Measurements from ENCODE around the gene SHE. TPM values are rescaled to one million over a fixed set of nuclear protein-coding genes. Genes with fewer than 3 reads are reported as not detected.

SHE gene
- total and polyA plus RNA-seq, 2 donors (not counting 1 experiment from before 2014, with no cell fraction given) = not detected

DNA sequence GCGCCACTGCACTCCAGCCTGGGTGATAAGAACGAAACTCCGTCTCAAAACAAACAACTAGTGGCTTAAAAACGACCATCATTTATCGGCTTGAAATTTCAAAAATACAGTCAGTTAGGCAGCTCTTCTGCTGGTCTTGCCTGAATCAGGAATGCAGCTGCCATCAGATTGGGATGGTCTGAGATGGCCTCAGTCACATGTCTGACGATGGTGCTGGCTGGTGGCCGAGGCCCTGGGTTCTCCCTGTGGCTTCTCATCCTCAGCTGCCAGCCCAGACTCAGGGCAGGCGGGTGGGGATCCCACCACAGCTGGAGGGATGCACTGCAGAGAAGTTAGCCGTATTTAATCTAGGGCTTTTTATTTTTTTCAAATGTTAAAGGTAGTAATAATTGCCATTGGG, 65.8 kb downstream of the SHE start:
- H3K79me2 ChIP-seq (ENCODE audit: control insufficient read depth, insufficient read depth, low read length) = no peaks in the 10 kb centered on the region
- no peak overlapping the region for H2AFZ ChIP-seq (ENCODE audit: low read length)
- TF ChIP-seq, protein P1, sequence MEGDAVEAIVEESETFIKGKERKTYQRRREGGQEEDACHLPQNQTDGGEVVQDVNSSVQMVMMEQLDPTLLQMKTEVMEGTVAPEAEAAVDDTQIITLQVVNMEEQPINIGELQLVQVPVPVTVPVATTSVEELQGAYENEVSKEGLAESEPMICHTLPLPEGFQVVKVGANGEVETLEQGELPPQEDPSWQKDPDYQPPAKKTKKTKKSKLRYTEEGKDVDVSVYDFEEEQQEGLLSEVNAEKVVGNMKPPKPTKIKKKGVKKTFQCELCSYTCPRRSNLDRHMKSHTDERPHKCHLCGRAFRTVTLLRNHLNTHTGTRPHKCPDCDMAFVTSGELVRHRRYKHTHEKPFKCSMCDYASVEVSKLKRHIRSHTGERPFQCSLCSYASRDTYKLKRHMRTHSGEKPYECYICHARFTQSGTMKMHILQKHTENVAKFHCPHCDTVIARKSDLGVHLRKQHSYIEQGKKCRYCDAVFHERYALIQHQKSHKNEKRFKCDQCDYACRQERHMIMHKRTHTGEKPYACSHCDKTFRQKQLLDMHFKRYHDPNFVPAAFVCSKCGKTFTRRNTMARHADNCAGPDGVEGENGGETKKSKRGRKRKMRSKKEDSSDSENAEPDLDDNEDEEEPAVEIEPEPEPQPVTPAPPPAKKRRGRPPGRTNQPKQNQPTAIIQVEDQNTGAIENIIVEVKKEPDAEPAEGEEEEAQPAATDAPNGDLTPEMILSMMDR (conservative IDR thresholded peaks at IDR 0.05 in 1 of 2, IDR thresholded peaks at IDR 0.05 in 1 of 2; ENCODE audit: low read depth in 1 of 2, low read length in 2 of 2) = no peak
- no peak for TF ChIP-seq EZH2 (IDR thresholded peaks at IDR 0.05; ENCODE audit: low read length, missing control alignments)
- no peak overlapping the region for H3K4me2 ChIP-seq (ENCODE audit: extremely low read depth, insufficient read depth, low read length)
- no peak overlapping the region for H3K27ac ChIP-seq (ENCODE audit: insufficient read depth, low read length)
- no peaks in the 10 kb centered on the region for H3K9me3 ChIP-seq (ENCODE audit: control insufficient read depth, insufficient read depth, low read depth, low read length)
- no peak for DNase-seq (ENCODE audit: low read depth in 2 of 2)
- no peaks in the 10 kb centered on the region for H4K20me1 ChIP-seq (ENCODE audit: control insufficient read depth, extremely low read depth, insufficient read depth, low read length)
- H3K4me3 ChIP-seq (replicated peaks in 1 of 4; ENCODE audit: control extremely low read depth in 1 of 4, insufficient read depth in 1 of 4, low read depth in 3 of 4, low read length in 4 of 4) = no peak overlapping the region
- H3K9ac ChIP-seq (ENCODE audit: insufficient read depth, low read length) = no peak overlapping the region
- H3K4me1 ChIP-seq (ENCODE audit: control insufficient read depth, extremely low read depth, insufficient read depth, low read length) = peaks cover 6% of the 10 kb centered on the region
- H3K27me3 ChIP-seq (ENCODE audit: control insufficient read depth, insufficient read depth, low read length) = no peaks in the 10 kb centered on the region
- H3K36me3 ChIP-seq (ENCODE audit: control insufficient read depth, insufficient read depth, low read length) = peaks cover 9% of the 10 kb centered on the region

DNA sequence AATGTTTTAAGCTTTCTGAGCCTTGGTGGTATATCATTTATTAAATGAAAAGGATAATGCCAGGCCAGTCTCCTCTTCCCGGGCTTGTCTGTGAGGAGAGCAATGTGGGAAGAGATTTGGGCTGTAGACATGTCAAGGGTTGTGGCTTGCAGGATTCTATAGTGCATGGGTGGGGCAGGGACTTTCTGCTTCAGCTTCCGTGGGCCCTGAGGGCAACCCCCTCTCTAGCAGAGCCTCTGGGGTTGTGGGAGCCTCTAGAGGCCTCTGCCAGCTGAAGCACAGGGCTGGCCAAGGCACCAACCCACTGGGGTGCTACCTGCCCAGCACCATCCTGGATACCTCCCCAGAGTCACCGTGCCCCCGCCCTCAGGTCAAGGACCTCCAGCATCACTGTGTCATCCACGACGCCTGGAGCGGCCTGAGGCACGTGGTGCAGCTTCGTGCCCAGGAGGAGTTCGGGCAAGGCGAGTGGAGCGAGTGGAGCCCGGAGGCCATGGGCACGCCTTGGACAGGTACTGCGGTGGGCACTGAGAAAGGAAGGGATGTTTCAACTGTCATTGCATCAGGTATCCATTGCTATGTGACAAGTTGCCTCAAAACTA, 66.5 kb downstream of the SHE start:
- Histone ChIP-seq H2AFZ (ENCODE audit: low read length) (no peak overlapping the region), H3K27me3 (ENCODE audit: control insufficient read depth, insufficient read depth, low read length) (no peaks in the 10 kb centered on the region)
- TF ChIP-seq, protein P1 (conservative IDR thresholded peaks at IDR 0.05 in 1 of 2, IDR thresholded peaks at IDR 0.05 in 1 of 2; ENCODE audit: low read depth in 1 of 2, low read length in 2 of 2) = no peak
- no peak for TF ChIP-seq EZH2 (IDR thresholded peaks at IDR 0.05; ENCODE audit: low read length, missing control alignments)

DNA sequence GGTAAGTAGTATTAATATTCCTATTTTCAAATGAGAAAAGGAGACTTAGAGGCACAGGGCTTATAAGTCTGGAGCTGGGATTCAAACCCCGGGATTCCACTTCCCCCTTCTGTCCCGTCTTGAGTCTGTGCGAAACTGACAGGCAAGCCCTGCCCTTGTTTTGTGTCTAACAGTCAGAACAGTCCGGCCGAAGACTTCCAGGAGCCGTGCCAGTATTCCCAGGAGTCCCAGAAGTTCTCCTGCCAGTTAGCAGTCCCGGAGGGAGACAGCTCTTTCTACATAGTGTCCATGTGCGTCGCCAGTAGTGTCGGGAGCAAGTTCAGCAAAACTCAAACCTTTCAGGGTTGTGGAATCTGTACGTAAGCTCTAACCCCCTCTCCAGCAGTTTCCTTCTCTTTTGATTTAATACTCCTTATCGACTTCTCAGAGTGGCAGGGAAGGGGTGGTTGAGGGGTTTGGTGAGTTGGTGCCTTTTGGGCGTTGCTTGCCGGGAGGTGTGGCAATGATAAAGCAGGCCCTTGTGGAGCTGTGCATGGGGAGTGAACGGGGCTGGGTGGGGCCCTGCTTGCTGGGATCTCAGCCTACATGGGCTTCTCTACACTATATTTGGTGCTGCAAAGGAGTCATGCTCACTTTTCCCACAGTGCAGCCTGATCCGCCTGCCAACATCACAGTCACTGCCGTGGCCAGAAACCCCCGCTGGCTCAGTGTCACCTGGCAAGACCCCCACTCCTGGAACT, 67.7 kb downstream of the SHE start:
- Histone ChIP-seq H3K27me3 (ENCODE audit: control insufficient read depth, insufficient read depth, low read length) (no peaks in the 10 kb centered on the region), H3K9me3 (ENCODE audit: control insufficient read depth, insufficient read depth, low read depth, low read length) (no peaks in the 10 kb centered on the region), H3K9ac (ENCODE audit: insufficient read depth, low read length) (peak overlapping the region; percentile 13), H3K4me2 (ENCODE audit: extremely low read depth, insufficient read depth, low read length) (peak overlapping the region; percentile 0), H3K4me1 (ENCODE audit: control insufficient read depth, extremely low read depth, insufficient read depth, low read length) (peaks cover 17% of the 10 kb centered on the region), H3K36me3 (ENCODE audit: control insufficient read depth, insufficient read depth, low read length) (peaks cover 13% of the 10 kb centered on the region), H3K27ac (ENCODE audit: insufficient read depth, low read length) (peak overlapping the region; percentile 54), H3K79me2 (ENCODE audit: control insufficient read depth, insufficient read depth, low read length) (no peaks in the 10 kb centered on the region), H2AFZ (ENCODE audit: low read length) (no peak overlapping the region), H4K20me1 (ENCODE audit: control insufficient read depth, extremely low read depth, insufficient read depth, low read length) (no peaks in the 10 kb centered on the region), H3K4me3 (replicated peaks in 1 of 4; ENCODE audit: control extremely low read depth in 1 of 4, insufficient read depth in 1 of 4, low read depth in 3 of 4, low read length in 4 of 4) (peak overlapping the region in 1 of 4 experiments; percentile 8)
- DNase-seq (ENCODE audit: low read depth in 2 of 2) = peak; percentile 40 to 87
- TF ChIP-seq EZH2 (IDR thresholded peaks at IDR 0.05; ENCODE audit: low read length, missing control alignments) = no peak
- TF ChIP-seq, protein P1 (conservative IDR thresholded peaks at IDR 0.05 in 1 of 2, IDR thresholded peaks at IDR 0.05 in 1 of 2; ENCODE audit: low read depth in 1 of 2, low read length in 2 of 2) = no peak

More for the DNA sequence above, 66.5 kb downstream of the SHE start:
- Histone ChIP-seq H3K36me3 (ENCODE audit: control insufficient read depth, insufficient read depth, low read length) (peaks cover 9% of the 10 kb centered on the region), H3K79me2 (ENCODE audit: control insufficient read depth, insufficient read depth, low read length) (no peaks in the 10 kb centered on the region), H4K20me1 (ENCODE audit: control insufficient read depth, extremely low read depth, insufficient read depth, low read length) (no peaks in the 10 kb centered on the region), H3K9ac (ENCODE audit: insufficient read depth, low read length) (no peak overlapping the region), H3K4me1 (ENCODE audit: control insufficient read depth, extremely low read depth, insufficient read depth, low read length) (peaks cover 11% of the 10 kb centered on the region), H3K9me3 (ENCODE audit: control insufficient read depth, insufficient read depth, low read depth, low read length) (no peaks in the 10 kb centered on the region), H3K27ac (ENCODE audit: insufficient read depth, low read length) (no peak overlapping the region), H3K4me2 (ENCODE audit: extremely low read depth, insufficient read depth, low read length) (no peak overlapping the region), H3K4me3 (replicated peaks in 1 of 4; ENCODE audit: control extremely low read depth in 1 of 4, insufficient read depth in 1 of 4, low read depth in 3 of 4, low read length in 4 of 4) (no peak overlapping the region)
- no peak for DNase-seq (ENCODE audit: low read depth in 2 of 2)

Data from fibroblast of lung (primary cell).